HL-60 (cell line): ENCODE measurements around the gene ABCB10.

Source experiments
- DNase-seq, 2 experiments: peaks; one replicate each; pipeline ENCODE4 v3.0.0-alpha.2; 2010 to 2020; ENCODE audit warnings: low read depth in 1 of 2, low spot score in 1 of 2
- H3K27ac ChIP-seq: fragments of 250-450 bp; sonication (Bioruptor Pico); replicated peaks from 2 replicates; pipeline ENCODE4 v1.5.1; 2020; ENCODE audit warnings: mild to moderate bottlenecking, moderate library complexity
- H3K27me3 ChIP-seq: fragments of 250-450 bp; sonication (Bioruptor Pico); 2 replicates; pipeline ENCODE4 v1.5.1; 2021; ENCODE audit warnings: mild to moderate bottlenecking, moderate library complexity; ENCODE audit not compliant: insufficient read depth, poor library complexity, severe bottlenecking
- H3K4me3 ChIP-seq: replicated peaks from 2 replicates; pipeline ENCODE4 v1.5.1; 2011; ENCODE audit warnings: mild to moderate bottlenecking, control low read depth, low read length; ENCODE audit not compliant: insufficient read depth
- CTCF ChIP-seq: IDR thresholded peaks from one replicate; pipeline ENCODE4 v1.5.1; 2011; ENCODE audit warnings: low read length, control low read depth, inconsistent platforms; ENCODE audit not compliant: insufficient read depth
- GABPA ChIP-seq: IDR thresholded peaks from 2 replicates; pipeline ENCODE4 v1.6.1; 2012; ENCODE audit warnings: low read depth
- POLR2AphosphoS5 ChIP-seq: IDR thresholded peaks from 2 replicates; pipeline ENCODE4 v1.6.1; 2012; ENCODE audit warnings: low read depth
- REST ChIP-seq: IDR thresholded peaks from 2 replicates; pipeline ENCODE4 v1.6.1; 2012; ENCODE audit warnings: low read depth; ENCODE audit not compliant: insufficient replicate concordance
- SPI1 ChIP-seq: IDR thresholded peaks from 2 replicates; pipeline ENCODE4 v1.6.1; 2012; ENCODE audit warnings: low read depth, mild to moderate bottlenecking, borderline replicate concordance

ABCB10 gene

GRCh38 chr1:229544587-229544986, 13.9 kb downstream of the ABCB10 start:
- TF ChIP-seq REST (no peak), CTCF (no peak), GABPA (no peak), SPI1 (no peak), POLR2AphosphoS5 (no peak)
- H3K27ac ChIP-seq, result peak overlapping the region; percentile 27
- no peaks in the 10 kb centered on the region for H3K27me3 ChIP-seq
- H3K4me3 ChIP-seq, result no peak overlapping the region
- DNase-seq, result no peak

GRCh38 chr1:229539863-229540506, 18.5 kb downstream of the ABCB10 start:
- DNase-seq, result no peak
- Histone ChIP-seq H3K27me3 (no peaks in the 10 kb centered on the region), H3K27ac (peak overlapping the region; percentile 89), H3K4me3 (no peak overlapping the region)
- TF ChIP-seq CTCF (no peak), SPI1 (no peak), REST (no peak), POLR2AphosphoS5 (no peak), GABPA (no peak)

- H3K27me3 ChIP-seq, result no peaks in the 10 kb centered on the region
- H3K27ac ChIP-seq, result peak overlapping the region; percentile 89
- TF ChIP-seq POLR2AphosphoS5, result no peak
- TF ChIP-seq SPI1, result no peak
- TF ChIP-seq GABPA, result no peak
- no peak for TF ChIP-seq CTCF
- TF ChIP-seq REST, result no peak
- H3K4me3 ChIP-seq, result no peak overlapping the region
- peak in 1 of 2 experiments; percentile 59 for DNase-seq
Observed at GRCh38 chr1:229538945-229539344, 19.6 kb downstream of the ABCB10 start.
